ENCODE data around the gene ZNF273.
"Not testable (repeated sequence)": the region's sequence is repeated elsewhere in the genome, so short reads cannot be mapped to it uniquely, and the experiment has no call there.

DNA sequence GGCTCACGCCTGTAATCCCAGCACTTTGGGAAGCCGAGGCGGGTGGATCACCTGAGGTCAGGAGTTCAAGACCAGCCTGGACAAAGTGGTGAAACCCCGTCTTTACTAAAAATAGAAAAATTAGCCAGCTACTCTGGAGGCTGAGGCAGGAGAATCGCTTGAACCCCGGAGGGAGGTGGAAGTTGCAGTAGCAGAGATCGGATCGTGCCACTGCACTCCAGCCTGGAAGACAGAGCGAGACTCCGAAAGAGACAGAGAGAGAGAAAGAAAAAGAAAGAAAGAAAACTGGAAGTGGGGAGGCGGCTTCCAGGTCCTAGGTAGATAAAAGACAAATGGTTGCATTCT lies 640 bp upstream of the ZNF273 start:
- TF ChIP-seq, protein P1, sequence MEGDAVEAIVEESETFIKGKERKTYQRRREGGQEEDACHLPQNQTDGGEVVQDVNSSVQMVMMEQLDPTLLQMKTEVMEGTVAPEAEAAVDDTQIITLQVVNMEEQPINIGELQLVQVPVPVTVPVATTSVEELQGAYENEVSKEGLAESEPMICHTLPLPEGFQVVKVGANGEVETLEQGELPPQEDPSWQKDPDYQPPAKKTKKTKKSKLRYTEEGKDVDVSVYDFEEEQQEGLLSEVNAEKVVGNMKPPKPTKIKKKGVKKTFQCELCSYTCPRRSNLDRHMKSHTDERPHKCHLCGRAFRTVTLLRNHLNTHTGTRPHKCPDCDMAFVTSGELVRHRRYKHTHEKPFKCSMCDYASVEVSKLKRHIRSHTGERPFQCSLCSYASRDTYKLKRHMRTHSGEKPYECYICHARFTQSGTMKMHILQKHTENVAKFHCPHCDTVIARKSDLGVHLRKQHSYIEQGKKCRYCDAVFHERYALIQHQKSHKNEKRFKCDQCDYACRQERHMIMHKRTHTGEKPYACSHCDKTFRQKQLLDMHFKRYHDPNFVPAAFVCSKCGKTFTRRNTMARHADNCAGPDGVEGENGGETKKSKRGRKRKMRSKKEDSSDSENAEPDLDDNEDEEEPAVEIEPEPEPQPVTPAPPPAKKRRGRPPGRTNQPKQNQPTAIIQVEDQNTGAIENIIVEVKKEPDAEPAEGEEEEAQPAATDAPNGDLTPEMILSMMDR (IDR thresholded peaks at IDR 0.05; ENCODE audit: low read length): not testable (repeated sequence)
- TF ChIP-seq EZH2 (IDR thresholded peaks at IDR 0.05; ENCODE audit: borderline replicate concordance, low read length): not testable (repeated sequence)
